Stimulated activated CD8-positive, alpha-beta memory T cell treated with anti-CD3 and anti-CD28 coated beads, Interleukin-7, amount 100 ng/mL, for 1 hour (primary cell): ENCODE data around the gene ELOVL4.

ENCODE experiments used
- DNase-seq, 2 donors: peaks; one replicate each; pipeline ENCODE4 v3.0.0-alpha.2; 2020; ENCODE audit warnings: low read depth in 2 of 2

Gene ELOVL4

DNA sequence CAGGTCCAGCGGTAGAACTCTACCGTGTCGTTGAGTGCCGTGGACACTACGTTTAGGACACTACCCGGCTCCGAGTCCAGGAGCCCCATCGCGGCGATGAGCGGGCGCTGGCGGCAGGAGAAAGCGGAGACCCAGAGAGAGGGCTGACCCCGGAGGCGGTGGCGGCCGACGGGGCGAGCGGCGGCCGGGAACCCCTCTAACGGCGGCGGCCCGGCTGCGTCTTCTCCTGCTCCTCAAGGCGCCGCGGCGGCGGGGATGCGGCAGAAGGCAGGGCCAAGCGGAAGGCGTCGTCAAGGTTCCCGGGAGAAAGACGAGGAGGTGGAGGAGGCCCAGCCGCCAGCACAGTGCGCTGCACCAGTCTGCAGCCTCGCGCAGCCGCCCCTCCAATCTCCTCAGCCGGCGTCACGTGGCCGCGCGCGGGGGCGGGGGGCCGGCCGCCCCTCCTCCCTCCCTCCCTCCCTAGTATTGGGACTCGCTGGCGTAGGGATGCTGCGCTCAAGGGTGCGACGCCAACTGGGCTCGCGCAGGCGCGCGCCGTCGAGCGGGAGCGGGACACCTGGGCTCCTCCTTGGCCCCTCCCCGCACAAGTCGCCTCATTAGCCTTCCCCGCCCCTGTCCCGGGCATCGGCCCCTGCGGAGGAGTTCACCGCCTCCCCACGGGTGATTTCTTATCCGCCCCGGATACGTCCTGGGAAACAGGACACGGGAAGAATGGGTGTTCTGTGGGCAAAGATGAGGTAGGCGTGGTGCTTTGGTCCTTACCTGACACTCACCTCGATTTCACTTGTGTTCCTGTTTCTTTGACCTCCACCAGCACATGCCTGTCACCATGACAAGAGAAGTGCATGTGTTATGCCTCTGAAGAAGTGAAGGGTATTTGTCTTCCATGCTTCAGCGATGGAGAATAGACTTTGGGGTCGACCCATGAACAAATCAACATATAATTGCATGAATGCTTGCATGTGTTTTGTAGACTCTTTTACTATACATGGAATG is at the start of gene ELOVL4:
Gene ELOVL4 (minus strand): TSS at position 363 of the 996 bp plus-strand sequence. CDS start 274 bp downstream, at position 89.
- DNase-seq, result peak in 1 of 2 donors; percentile 37

DNA sequence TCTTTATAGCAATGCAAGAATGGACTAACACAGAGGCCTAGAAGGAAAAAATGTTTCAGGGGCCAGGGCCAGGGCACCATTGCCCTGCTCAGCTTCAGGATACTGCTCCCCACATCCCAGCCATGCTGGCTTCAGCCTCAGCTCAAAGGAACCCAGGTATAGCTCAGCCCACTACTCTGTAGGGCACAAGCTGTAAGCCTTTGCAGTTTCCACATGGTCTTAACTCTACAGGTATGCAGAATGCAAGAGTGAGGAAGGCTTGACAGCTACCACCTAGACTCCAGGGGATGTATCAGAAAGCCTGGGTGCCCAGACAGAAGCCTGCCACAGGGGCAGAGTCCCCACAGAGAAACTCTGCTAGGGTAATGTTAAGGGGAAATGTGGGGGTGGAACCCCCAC is 46.6 kb upstream of the ELOVL4 start:
- no peak for DNase-seq

- DNase-seq, result no peak
These were observed 45.9 kb upstream of the ELOVL4 start for GRCh38 chr6:79993012-79993910.

DNA sequence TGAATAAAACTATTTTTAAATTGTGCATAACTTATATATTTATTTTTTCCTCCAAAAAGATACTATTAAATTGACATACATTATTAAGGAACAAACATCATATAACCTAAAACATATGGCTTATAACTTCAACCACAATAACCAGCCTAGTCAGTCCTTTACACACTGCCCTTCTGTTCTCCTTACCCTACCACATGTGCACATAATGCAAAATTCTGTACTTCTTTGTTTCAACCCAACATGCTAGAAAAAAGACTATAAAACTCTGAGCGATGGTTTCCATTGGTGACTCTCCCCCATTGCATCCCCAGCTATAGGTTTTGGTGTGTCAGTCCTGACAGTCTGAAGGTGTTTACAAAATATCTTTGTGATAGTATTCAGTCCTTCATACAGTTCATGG is 42.3 kb upstream of the ELOVL4 start:
- no peak for DNase-seq

- DNase-seq, result no peak
These were observed 37.8 kb upstream of the ELOVL4 start for GRCh38 chr6:79985128-79985527.

DNA sequence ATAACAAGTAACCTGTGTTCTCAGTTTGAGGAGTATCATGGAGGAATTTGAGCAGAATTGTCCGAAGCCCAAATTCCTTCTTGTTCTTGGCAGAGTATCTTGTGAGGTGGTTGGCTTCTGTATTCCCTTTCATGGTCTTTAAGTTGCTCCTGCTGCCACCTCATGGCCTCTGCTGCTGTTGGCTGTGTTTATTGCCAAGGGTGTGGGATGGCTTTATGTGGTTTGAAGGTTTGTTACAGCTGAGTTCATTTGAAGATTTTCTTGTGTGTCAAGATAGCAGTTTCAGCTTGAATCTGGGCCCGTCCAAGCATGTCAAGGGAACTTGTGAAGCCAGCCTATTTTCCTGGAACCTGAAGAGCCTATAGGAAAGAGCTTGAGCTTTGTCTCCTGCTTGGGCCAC is 36.9 kb upstream of the ELOVL4 start:
- no peak for DNase-seq

DNA sequence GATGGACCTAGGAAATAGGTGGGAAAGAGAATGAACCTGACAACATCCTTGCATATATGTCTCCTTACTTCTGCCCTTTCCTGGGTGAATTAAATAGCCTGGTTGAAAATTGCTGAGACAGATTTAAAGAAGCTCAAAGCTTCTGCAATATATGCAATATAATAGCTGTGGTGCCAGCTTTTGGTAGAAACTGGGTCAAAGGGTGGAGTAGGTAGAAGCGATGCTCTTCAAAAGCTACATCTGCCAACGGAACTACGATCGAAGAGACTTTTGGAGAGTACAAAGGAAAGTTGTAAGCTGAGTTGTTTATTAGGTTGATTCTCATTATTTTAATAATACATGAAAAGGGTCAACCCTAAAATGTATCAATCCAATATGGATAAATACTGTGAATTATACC is 34.3 kb upstream of the ELOVL4 start:
- DNase-seq, result no peak

DNA sequence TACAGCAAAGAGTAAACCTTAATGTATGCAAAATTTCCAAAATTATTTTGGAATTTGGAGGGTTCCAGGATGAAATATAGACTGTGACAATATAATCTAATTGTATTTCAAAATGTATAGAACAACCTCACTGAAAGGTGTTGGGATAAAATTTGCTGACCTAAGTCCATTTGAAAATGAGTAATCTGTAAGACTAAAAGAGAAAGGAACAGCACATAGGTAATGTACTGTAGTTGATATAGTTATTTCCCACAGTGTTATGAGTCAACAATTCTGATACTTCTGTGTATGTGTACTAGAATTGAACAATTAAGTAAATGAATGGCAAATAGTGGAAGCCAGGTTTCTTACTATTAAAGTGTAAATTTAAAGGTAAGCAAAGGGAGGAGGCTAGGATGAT is 23.8 kb upstream of the ELOVL4 start:
- no peak for DNase-seq

DNA sequence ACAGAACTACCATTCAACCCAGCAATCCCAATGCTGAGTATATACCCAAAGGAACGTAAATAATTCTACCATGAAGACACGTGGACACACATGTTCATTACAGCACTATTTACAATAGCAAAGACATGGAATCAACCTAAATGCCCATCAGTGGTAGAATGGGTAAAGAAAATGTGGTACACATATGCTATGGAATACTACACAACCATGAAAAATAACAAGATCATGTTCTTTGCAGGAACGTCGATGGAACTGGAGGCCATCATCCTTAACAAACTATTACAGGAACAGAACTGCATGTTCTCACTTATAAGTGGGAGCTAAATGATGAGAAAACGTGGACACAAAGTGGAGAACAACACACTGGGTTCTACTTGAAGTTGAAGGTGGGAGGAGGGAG is 22.4 kb upstream of the ELOVL4 start:
- no peak for DNase-seq

DNA sequence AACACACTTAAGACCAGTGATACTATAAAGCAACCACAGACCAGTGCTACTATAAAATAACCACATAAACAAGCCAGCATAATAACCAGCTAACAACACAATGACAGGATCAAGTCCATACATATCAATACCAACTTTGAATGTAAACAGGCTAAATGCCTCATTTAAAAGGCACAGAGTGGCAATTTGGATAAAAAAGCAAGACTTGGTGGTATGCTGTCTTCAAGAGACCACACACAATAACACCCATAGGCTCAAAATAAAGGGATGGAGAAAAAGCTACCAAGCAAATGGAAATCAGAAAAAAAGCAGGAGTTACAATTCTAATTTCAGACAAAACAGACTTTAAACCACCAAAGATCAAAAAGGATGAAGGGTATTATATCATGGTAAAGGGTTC is 19.8 kb upstream of the ELOVL4 start:
- DNase-seq, result no peak

DNA sequence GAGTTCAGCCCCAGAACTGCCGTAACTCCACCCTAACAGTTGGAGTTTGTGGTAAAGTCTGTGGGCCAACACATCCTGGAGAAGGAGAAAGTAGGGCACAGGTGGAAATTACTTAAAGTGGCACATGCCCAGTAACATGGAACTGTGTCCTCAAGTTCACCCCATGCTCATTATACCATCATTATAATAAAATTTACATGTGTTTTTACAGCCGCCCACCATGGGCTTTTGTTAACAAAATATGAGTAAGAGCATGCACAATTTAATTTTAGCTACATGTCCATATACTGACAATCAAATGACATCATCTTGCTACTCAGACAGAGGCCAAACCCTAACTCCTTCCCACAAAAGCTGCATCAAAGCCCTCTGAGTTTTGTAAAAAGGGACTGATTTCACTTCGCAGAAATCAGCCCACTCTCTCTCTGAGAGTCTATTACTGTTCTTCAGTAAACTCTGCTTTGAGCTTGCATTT is 17.3 kb upstream of the ELOVL4 start:
- DNase-seq, result no peak

- no peak for DNase-seq
These were observed 7.5 kb upstream of the ELOVL4 start for GRCh38 chr6:79954849-79955248.

GRCh38 chr6:79949233-79949632 is 1.9 kb upstream of the ELOVL4 start:
- peak in 1 of 2 donors; percentile 16 for DNase-seq

GRCh38 chr6:79946272-79947190 is 822 bp downstream of the ELOVL4 start:
- DNase-seq, result no peak

GRCh38 chr6:79943133-79943532 is 4.2 kb downstream of the ELOVL4 start:
- DNase-seq, result no peak

GRCh38 chr6:79941489-79942151 is 5.7 kb downstream of the ELOVL4 start:
- no peak for DNase-seq

DNA sequence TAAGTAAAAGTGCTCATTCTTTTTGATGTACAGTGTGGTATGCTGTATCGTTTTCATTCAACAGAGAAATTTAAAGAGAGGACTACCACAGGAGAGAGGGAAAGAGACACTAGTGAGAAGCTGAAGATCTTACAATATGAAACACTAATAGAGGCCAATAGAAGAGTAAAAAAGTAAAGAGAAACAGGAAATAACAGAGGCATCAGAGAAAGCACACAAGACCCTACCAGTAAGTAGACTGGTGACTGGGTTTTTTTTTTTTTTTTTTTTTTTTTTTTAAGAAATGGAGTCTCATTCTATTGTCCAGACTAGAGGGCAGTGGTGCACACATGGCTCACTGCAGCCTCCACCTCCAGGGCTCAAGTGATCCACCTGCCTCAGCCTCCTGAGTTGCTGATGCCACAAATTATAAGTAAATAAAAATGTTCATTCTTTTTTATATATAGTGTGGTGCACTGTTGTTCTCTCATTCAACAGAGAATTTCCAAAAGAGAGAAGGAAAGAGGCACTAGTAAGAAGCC is 18.8 kb downstream of the ELOVL4 start:
- no peak for DNase-seq

GRCh38 chr6:79927758-79928157 is 19.6 kb downstream of the ELOVL4 start:
- no peak for DNase-seq

GRCh38 chr6:79923270-79923669 is 24.1 kb downstream of the ELOVL4 start:
- no peak for DNase-seq

GRCh38 chr6:79922018-79922417 is 25.3 kb downstream of the ELOVL4 start:
- no peak for DNase-seq
